Transverse colon (tissue), 4 donors: ENCODE results near the gene ZNF784.
A peak's percentile ranks its signal among the peaks of the same experiment; 100 is the strongest.

ENCODE experiments used
- EP300 ChIP-seq: sonication (generic); formaldehyde crosslinking; IDR thresholded peaks from one replicate; pipeline ENCODE4 v1.6.1; 2017; ENCODE audit warnings: antibody characterized with exemption, low read depth
- POLR2A ChIP-seq: fragments of 450-650 bp; IDR thresholded peaks from one replicate; pipeline ENCODE4 v1.6.1; 2016; ENCODE audit warnings: antibody characterized with exemption, mild to moderate bottlenecking, moderate library complexity
- POLR2AphosphoS5 ChIP-seq, 3 donors: sonication (generic); formaldehyde crosslinking; IDR thresholded peaks; one replicate each; pipeline ENCODE4 v1.6.1; 2016; ENCODE audit warnings: antibody characterized with exemption in 3 of 3
- TF ChIP-seq, protein P1 (sequence below), 5 experiments: fragments of 200-600 bp in 3 of 5; fragments of 450-650 bp in 2 of 5; sonication (generic) in 3 of 5; IDR thresholded peaks; 1 replicate in 2 of 5; 2 replicates in 3 of 5; pipeline ENCODE4 v1.5.1; 2016 to 2017; ENCODE audit warnings: antibody characterized with exemption in 5 of 5, inconsistent platforms in 3 of 5, mild to moderate bottlenecking in 2 of 5, moderate library complexity in 1 of 5

GRCh38 chr19:55640043-55640576 is 15.7 kb upstream of the ZNF784 start:
- TF ChIP-seq, protein P1, sequence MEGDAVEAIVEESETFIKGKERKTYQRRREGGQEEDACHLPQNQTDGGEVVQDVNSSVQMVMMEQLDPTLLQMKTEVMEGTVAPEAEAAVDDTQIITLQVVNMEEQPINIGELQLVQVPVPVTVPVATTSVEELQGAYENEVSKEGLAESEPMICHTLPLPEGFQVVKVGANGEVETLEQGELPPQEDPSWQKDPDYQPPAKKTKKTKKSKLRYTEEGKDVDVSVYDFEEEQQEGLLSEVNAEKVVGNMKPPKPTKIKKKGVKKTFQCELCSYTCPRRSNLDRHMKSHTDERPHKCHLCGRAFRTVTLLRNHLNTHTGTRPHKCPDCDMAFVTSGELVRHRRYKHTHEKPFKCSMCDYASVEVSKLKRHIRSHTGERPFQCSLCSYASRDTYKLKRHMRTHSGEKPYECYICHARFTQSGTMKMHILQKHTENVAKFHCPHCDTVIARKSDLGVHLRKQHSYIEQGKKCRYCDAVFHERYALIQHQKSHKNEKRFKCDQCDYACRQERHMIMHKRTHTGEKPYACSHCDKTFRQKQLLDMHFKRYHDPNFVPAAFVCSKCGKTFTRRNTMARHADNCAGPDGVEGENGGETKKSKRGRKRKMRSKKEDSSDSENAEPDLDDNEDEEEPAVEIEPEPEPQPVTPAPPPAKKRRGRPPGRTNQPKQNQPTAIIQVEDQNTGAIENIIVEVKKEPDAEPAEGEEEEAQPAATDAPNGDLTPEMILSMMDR (IDR thresholded peaks at IDR 0.05), result peak; percentile 25 to 41 (median 30)
- TF ChIP-seq POLR2A (no peak), POLR2AphosphoS5 (IDR thresholded peaks at IDR 0.05) (peak in 2 of 3 donors; percentile 19 to 26), EP300 (no peak)
